SW480 (cell line): ENCODE measurements around the gene SLC6A7.
A peak's percentile ranks its signal among the peaks of the same experiment; 100 is the strongest.

Experiments used
- DNase-seq: peaks from one replicate; pipeline ENCODE4 v3.0.0-alpha.2; 2016; ENCODE audit warnings: low spot score

SLC6A7 gene

GRCh38 chr5:150189728-150190502 lies at the start of gene SLC6A7:
Gene SLC6A7, plus strand, starts transcription at chr5:150190062. Its CDS starts 266 bp downstream, at chr5:150190328.
- no peak for DNase-seq

DNA sequence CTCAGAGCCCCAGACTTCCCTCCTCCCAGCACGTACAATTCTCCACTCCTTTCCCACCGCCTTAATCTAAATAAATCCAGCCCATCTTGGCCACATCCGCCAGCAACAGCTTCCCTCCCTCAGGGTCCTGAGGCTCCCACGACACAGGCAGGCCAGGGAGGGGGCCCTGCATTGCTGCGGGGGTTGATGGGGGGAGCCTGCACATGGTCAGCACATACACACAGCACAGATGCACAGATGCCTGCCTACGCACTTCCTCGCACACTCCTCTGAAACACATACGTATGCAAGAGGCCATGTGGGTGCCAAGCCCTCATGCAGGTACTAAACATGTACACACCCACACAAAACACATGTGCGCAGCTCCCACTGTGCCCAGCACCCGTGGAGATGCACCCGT lies 49.0 kb upstream of the SLC6A7 start:
- DNase-seq: no peak

- no peak for DNase-seq
Observed at GRCh38 chr5:150141544-150142184, 48.2 kb upstream of the SLC6A7 start.

GRCh38 chr5:150142185-150142958 lies 47.5 kb upstream of the SLC6A7 start:
- no peak for DNase-seq

DNA sequence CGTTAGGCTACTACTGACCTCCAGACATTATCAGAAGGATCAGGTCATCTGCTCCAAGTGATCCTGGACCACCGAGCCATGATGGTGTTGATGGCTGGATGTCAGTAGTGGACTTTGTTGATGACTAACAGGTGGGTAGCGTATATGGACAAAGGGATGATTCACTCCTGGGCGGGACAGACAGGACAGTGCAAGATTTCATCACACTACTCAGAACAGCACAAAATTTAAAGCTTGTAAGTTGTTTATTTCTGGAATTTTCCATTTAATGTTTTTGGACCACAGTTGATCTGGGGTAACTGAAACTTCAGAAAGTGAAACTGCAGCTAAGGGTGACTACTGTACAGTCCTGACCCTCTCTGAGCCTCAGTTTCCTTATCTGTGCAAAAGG lies 46.9 kb upstream of the SLC6A7 start:
- peak; percentile 90 for DNase-seq

GRCh38 chr5:150143350-150144245 lies 46.3 kb upstream of the SLC6A7 start:
- peak; percentile 79 for DNase-seq

- no peak for DNase-seq
Observed at GRCh38 chr5:150144246-150144801, 45.5 kb upstream of the SLC6A7 start.

DNA sequence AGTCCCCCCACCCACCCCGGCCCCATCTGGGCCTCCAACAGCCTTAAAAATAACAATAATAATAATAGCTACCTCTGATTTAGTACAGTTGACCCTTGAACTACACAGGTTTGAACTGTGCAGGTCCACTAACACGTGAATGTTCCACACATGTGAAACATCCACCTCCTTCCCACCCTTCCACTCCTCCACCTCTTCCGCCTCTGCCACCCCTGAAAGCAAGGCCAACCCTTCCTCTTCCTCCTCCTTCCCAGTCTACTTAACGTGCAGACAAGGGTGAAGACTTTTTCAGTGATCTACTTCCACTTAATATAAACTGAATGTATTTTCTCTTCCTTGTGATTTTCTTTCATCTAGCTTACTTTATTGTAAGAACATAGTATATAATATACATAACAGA lies 45.0 kb upstream of the SLC6A7 start:
- DNase-seq: no peak

- DNase-seq: no peak
Observed at GRCh38 chr5:150146235-150146634, 43.6 kb upstream of the SLC6A7 start.

- no peak for DNase-seq
Observed at GRCh38 chr5:150146862-150147601, 42.8 kb upstream of the SLC6A7 start.

DNA sequence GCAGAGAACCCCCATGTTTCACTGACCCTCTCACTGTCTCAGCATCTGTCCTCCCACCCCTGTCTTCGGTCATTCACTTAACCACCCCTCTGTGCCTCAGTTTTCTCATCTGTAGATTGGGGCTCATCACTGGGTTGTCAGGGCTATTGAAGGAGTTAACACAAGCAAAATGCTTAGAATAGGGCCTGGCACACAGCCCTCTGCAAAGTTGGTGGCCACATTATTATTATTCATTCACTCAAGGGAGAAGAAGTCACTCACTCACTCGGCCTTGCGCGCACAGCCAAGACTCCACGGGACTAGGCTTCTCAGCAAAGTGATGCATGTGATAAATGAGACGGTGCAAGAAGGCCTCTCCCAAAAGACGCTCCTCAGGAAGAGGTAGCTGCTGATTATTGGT lies 42.2 kb upstream of the SLC6A7 start:
- DNase-seq: no peak

GRCh38 chr5:150148117-150148927 lies 41.5 kb upstream of the SLC6A7 start:
- no peak for DNase-seq

- DNase-seq: no peak
Observed at GRCh38 chr5:150149618-150150017, 40.2 kb upstream of the SLC6A7 start.

DNA sequence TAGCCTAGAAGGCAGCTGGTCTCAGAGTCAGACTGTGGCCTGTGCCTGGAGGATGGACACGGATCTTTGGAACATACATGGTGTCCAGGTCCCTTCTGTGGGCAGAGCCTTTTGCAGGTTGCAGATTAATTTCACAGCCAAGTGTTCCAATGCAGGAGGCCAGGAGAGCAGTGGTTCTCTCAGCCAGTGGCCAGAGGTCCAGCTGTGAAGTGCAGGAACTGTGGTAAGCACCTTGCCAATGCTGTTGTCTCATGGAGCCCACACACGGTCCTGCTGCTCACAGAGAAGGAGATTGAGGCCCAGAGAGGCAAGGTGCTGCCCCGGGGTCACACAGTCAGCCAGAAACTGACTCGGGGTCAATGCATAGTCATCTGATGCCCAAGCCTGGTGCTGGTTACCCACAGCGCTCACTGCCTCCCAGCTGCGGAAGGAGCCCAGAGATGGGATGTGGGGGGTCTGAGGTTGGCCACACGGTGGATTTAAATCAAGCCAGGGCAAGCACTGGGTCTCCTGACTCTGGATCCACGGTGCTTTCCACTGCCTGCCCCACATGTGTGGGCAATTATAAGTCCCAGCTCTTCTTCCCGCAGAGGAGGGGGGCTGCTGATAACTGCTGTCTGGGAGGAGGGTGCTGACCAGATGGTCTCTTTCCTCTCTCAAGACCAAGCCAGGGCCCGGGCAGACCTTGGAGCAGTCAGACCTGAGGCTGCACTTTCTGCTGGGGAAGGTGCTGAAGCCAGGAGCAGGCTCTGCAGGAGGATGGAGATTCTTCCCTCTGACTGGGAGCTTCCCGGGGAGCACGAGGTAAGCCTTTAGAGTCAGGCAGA lies 37.0 kb upstream of the SLC6A7 start:
- no peak for DNase-seq

DNA sequence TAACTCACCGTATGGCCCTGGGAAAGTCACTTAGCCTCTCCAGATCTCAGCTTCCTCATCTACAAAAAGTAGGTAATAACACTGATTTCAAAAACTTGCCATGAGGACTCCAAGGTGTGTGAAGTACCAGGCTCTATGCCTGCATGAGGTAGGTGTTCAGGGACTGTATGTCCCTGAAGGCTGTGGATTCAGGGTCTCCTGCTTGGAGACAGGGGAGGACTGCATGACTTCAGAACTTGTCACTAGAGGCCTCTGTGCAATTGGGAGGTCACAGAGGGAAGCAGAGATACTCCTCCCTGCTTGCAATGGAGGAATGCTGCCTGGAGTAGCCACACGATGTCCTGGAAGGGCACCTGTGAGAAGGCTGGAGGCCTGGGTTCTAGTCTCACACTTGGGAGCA lies 36.4 kb upstream of the SLC6A7 start:
- no peak for DNase-seq

DNA sequence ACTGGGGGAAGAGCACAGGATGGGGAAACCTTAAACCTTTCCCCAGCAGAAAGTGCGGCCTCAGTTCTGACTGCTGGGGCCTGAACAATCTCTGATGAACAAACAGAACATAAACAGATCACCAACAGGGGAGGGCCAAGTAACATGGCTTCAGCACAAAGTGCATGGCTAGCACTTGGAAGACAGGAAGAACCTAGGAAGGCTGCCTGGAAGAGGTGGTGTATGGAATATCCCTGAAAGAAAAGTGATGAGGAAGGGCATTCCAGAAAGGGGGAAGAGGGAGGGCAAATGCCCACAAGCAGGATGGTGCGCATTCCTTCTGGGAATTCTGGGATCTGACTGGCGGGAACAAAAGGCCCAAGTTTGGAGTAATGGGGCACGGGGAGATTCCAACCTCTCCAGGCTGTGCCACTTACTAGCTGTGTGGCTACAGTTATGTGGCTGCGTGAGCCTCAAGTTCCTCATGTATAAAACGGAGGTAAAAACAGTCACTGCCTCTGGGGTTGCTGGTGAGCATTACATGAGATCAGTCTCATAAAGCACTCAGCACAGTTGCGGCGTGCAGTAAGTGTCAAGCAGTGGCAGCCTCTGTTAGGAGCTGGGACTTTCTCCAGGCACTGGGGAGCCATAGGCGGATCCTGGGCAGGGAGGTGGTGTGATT lies 35.8 kb upstream of the SLC6A7 start:
- no peak for DNase-seq

GRCh38 chr5:150154618-150155128 lies 35.2 kb upstream of the SLC6A7 start:
- no peak for DNase-seq
